H4 (cell line): ENCODE measurements around the gene RAP1A. TPM values are rescaled to one million over a fixed set of nuclear protein-coding genes. Genes with fewer than 3 reads are reported as not detected.
"Not testable (repeated sequence)": the region's sequence is repeated elsewhere in the genome, so short reads cannot be mapped to it uniquely, and the experiment has no call there.

ENCODE experiments used
- DNase-seq: peaks from one replicate; pipeline ENCODE4 v3.0.0-alpha.2; 2015; ENCODE audit warnings: low spot score
- total RNA-seq: library from RNA; depleted of rRNA; stranded (reverse); fragments of >200 nt; shearing (Covaris generic); gene quantifications from 2 replicates; pipeline ENCODE4 v1.2.3, GENCODE V29; 2014

The RAP1A gene
- total RNA-seq, 1 experiment from 2014 or later = 32.4 TPM

- no peak for DNase-seq
These were observed 22.2 kb upstream of the RAP1A start for GRCh38 chr1:111597426-111597825.

GRCh38 chr1:111598544-111598943, 21.0 kb upstream of the RAP1A start:
- DNase-seq = no peak

- DNase-seq = no peak
These were observed 19.6 kb upstream of the RAP1A start for GRCh38 chr1:111599781-111600693.

- no peak for DNase-seq
These were observed 18.7 kb upstream of the RAP1A start for GRCh38 chr1:111600886-111601386.

GRCh38 chr1:111602302-111602701, 17.3 kb upstream of the RAP1A start:
- DNase-seq = no peak

GRCh38 chr1:111602974-111603373, 16.6 kb upstream of the RAP1A start:
- no peak for DNase-seq

- DNase-seq = no peak
These were observed 15.6 kb upstream of the RAP1A start for GRCh38 chr1:111603979-111604378.

GRCh38 chr1:111604931-111605330, 14.7 kb upstream of the RAP1A start:
- peak; percentile 82 for DNase-seq

- peak; percentile 50 for DNase-seq
These were observed 14.0 kb upstream of the RAP1A start for GRCh38 chr1:111605576-111605975.

GRCh38 chr1:111606457-111607215, 13.0 kb upstream of the RAP1A start:
- DNase-seq = not testable (repeated sequence)

- DNase-seq = not testable (repeated sequence)
These were observed 11.1 kb upstream of the RAP1A start for GRCh38 chr1:111608528-111608927.

- no peak for DNase-seq
These were observed 7.6 kb upstream of the RAP1A start for GRCh38 chr1:111611986-111612385.

GRCh38 chr1:111615870-111616715, 3.5 kb upstream of the RAP1A start:
- no peak for DNase-seq

- DNase-seq = no peak
These were observed 1.5 kb upstream of the RAP1A start for GRCh38 chr1:111618081-111618480.

- no peak for DNase-seq
These were observed 491 bp upstream of the RAP1A start for GRCh38 chr1:111618961-111619634.

GRCh38 chr1:111620441-111620971, 917 bp downstream of the RAP1A start:
- no peak for DNase-seq

GRCh38 chr1:111621050-111621449, 1.5 kb downstream of the RAP1A start:
- no peak for DNase-seq

- DNase-seq = no peak
These were observed 2.6 kb downstream of the RAP1A start for GRCh38 chr1:111622166-111622565.

- DNase-seq = no peak
These were observed 4.8 kb downstream of the RAP1A start for GRCh38 chr1:111624382-111624781.

- no peak for DNase-seq
These were observed 5.7 kb downstream of the RAP1A start for GRCh38 chr1:111625276-111625675.

GRCh38 chr1:111628153-111628552, 8.6 kb downstream of the RAP1A start:
- DNase-seq = no peak
